ENCODE data around the gene GKN1. TPM values are rescaled to one million over a fixed set of nuclear protein-coding genes. Genes with fewer than 3 reads are reported as not detected.

Gene GKN1
- total RNA-seq (not detected), polyA plus RNA-seq (not detected), total RNA-seq (not detected)

- ChIA-PET CTCF (no interaction called here), POLR2A (no interaction called here)
- H3K4me1 Mint-ChIP-seq, result no peaks in the 10 kb centered on the region
- H3K27ac Mint-ChIP-seq, result no peak within 1 kb of the TSS
- H3K9me3 Mint-ChIP-seq, result no peaks in the 10 kb centered on the region
- H3K27me3 ChIP-seq (ENCODE audit: control insufficient read depth in 2 of 2, insufficient read depth in 2 of 2, low read length in 2 of 2), result no peaks in the 10 kb centered on the region
- DNase-seq (no peak), ATAC-seq (no peak)
- no peaks in the 10 kb centered on the region for H3K36me3 ChIP-seq (ENCODE audit: control insufficient read depth in 2 of 3, insufficient read depth in 3 of 3, low read length in 3 of 3)
- H3K4me1 ChIP-seq (ENCODE audit: control insufficient read depth in 2 of 2, insufficient read depth in 2 of 2, low read length in 2 of 2), result no peaks in the 10 kb centered on the region
- intact Hi-C loops (cut with micrococcal nuclease), result no loop called here
- no peaks in the 10 kb centered on the region for H3K36me3 Mint-ChIP-seq
- no peak within 1 kb of the TSS for H3K27ac ChIP-seq (ENCODE audit: low read depth, low read length)
- no peak within 1 kb of the TSS for H3K4me3 ChIP-seq (ENCODE audit: low read length)
- H3K9me3 ChIP-seq (ENCODE audit: control insufficient read depth in 2 of 3, low read length in 3 of 3), result no peaks in the 10 kb centered on the region
- peaks cover 14 to 39% (median 23%) of the 10 kb centered on the region in 5 donors for H3K27me3 Mint-ChIP-seq
- H3K4me3 Mint-ChIP-seq, result no peak within 1 kb of the TSS
These were observed at the start of gene GKN1 for GRCh38 chr2:68974251-68974650. GKN1 (plus strand) TSS chr2:68974636; CDS start chr2:68974678, 42 bp downstream.

DNA sequence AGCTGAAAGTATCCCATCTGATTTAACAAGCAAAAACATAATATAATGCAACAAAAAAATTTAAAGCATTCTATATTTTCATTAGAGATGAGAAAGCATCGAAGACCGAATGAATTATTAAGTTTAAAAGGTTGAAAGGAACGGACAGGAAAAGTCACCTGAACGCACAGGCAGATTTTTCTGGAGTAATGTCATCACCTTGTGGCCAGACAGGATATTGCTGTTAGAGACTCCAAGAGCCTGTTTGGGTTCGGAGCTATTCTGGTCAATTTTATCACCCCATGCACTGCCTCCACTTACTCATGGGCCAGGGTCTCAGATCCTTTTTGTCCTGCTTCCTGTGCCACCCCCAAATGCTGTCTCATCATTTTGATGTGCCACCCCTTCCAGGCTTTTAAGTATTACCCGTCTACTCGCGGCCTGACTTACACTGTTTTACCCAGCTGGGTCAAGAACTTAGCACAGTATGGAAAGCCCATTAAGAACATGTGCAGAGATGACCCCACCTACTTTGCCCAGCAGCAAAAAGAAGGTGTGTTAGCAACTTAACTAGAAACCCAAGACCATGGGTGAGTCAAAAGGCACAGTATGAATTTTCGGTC lies 49.0 kb upstream of the GKN1 start:
- no peaks in the 10 kb centered on the region for H3K36me3 Mint-ChIP-seq
- peak overlapping the region in 2 of 9 donors; percentile 48 to 53 for H3K27ac Mint-ChIP-seq
- intact Hi-C loops (cut with micrococcal nuclease), result loop anchor here (1.0 to 10.0 kb wide), 10 partner anchors 17 to 563 kb away; partner anchors contain the start of gene PLEK (in 1 of the 2)
- Histone ChIP-seq H3K4me1 (ENCODE audit: control insufficient read depth in 2 of 2, insufficient read depth in 2 of 2, low read length in 2 of 2) (no peaks in the 10 kb centered on the region), H3K27ac (ENCODE audit: low read depth, low read length) (no peak overlapping the region), H3K27me3 (ENCODE audit: control insufficient read depth in 2 of 2, insufficient read depth in 2 of 2, low read length in 2 of 2) (no peaks in the 10 kb centered on the region), H3K4me3 (ENCODE audit: low read length) (no peak overlapping the region), H3K36me3 (ENCODE audit: control insufficient read depth in 2 of 3, insufficient read depth in 3 of 3, low read length in 3 of 3) (no peaks in the 10 kb centered on the region), H3K9me3 (ENCODE audit: control insufficient read depth in 2 of 3, low read length in 3 of 3) (no peaks in the 10 kb centered on the region)
- H3K4me3 Mint-ChIP-seq, result no peak overlapping the region
- POLR2A ChIA-PET, result interaction anchor here (0.6 to 1.5 kb wide), 6 partner anchors 18 to 462 kb away, joined by 3 to 4 read pairs (median 3); no protein-coding TSS in a partner anchor
- H3K9me3 Mint-ChIP-seq, result peaks cover 0 to 2% (median 0%) of the 10 kb centered on the region in 11 donors
- H3K27me3 Mint-ChIP-seq, result peaks cover 0 to 31% (median 4%) of the 10 kb centered on the region in 5 donors
- H3K4me1 Mint-ChIP-seq, result peaks cover 0 to 8% (median 0%) of the 10 kb centered on the region in 7 donors
- CTCF ChIA-PET, result interaction anchor here (0.5 to 5.7 kb wide), 26 partner anchors 9 to 461 kb away, joined by 3 to 76 read pairs (median 4); partner anchors contain the start of genes APLF, ARHGAP25 and FBXO48
- DNase-seq (peak in 7 of 9 donors; percentile 40 to 70 (median 63)), ATAC-seq (peak; percentile 84)

DNA sequence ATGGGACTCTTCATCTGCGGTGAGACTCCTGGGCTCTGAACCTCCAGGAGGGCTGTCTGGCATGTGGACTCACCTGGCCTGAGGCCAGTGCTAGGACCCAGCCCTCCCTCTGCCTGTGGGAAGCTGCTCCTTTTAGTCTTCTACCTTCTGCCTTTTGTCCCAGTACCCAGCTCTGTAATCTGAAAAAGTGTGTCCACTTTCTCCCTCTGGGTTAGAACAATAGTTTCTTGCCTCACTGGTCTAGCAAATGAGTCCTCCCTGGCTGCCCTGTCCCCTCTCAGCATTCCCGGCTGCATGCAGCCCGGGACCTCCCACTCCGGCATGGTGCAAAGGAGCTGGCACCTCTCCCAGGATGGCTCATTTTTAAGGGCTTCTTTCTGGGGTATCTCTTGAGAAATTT lies 47.6 kb upstream of the GKN1 start:
- H3K9me3 ChIP-seq (ENCODE audit: control insufficient read depth in 2 of 3, low read length in 3 of 3), result no peaks in the 10 kb centered on the region
- ChIA-PET POLR2A (no interaction called here), CTCF (interaction anchor here (0.8 to 5.7 kb wide), 8 partner anchors 8 to 462 kb away, joined by 3 to 76 read pairs (median 5); partner anchors contain the start of genes APLF and FBXO48)
- DNase-seq, result no peak
- Mint-ChIP-seq H3K36me3 (no peaks in the 10 kb centered on the region), H3K4me1 (peaks cover 0 to 8% (median 0%) of the 10 kb centered on the region in 7 donors), H3K27me3 (peaks cover 0 to 38% (median 4%) of the 10 kb centered on the region in 5 donors), H3K27ac (no peak overlapping the region), H3K4me3 (no peak overlapping the region), H3K9me3 (peaks cover 0 to 3% (median 0%) of the 10 kb centered on the region in 11 donors)
- no peaks in the 10 kb centered on the region for H3K27me3 ChIP-seq (ENCODE audit: control insufficient read depth in 2 of 2, insufficient read depth in 2 of 2, low read length in 2 of 2)
- H3K27ac ChIP-seq (ENCODE audit: low read depth, low read length), result no peak overlapping the region
- no peaks in the 10 kb centered on the region for H3K36me3 ChIP-seq (ENCODE audit: control insufficient read depth in 2 of 3, insufficient read depth in 3 of 3, low read length in 3 of 3)
- no peaks in the 10 kb centered on the region for H3K4me1 ChIP-seq (ENCODE audit: control insufficient read depth in 2 of 2, insufficient read depth in 2 of 2, low read length in 2 of 2)
- ATAC-seq, result no peak
- intact Hi-C loops (cut with micrococcal nuclease), result loop anchor here in 1 of 2 donors (10.0 kb wide), 1 partner anchor 562 kb away; the partner anchor contains the start of gene PLEK
- H3K4me3 ChIP-seq (ENCODE audit: low read length), result no peak overlapping the region

DNA sequence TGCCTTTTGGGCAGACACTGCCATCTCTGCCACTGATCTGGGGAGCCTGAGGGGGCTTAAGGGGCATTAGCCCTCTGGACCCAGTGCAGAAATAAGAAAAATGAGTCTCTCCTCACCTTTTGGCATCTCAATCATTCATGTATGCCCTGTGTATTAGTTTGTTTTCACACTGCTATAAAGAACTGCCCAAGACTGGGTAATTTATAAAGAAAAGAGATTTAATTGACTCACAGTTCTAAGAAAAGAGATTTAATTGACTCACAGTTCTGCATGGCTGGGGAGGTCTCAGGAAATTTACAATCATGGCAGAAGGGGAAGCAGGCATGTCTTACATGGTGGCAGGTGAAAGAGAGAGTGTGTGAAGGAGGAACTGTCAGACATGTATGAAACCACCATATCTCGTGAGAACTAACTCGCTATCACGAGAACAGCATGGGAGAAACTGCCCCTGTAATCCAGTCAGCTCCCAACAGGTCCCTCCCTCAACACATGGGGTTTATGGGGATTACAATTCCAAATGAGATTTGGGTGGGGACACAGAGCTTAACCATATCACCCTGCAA lies 43.2 kb upstream of the GKN1 start:
- intact Hi-C loops (cut with micrococcal nuclease), result no loop called here
- ChIA-PET CTCF (interaction anchor here (0.6 to 1.2 kb wide), 2 partner anchors 12 to 221 kb away, joined by 3 read pairs; no protein-coding TSS in a partner anchor), POLR2A (no interaction called here)
- Mint-ChIP-seq H3K27me3 (peaks cover 0 to 46% (median 9%) of the 10 kb centered on the region in 5 donors), H3K36me3 (no peaks in the 10 kb centered on the region), H3K27ac (no peak overlapping the region), H3K4me3 (no peak overlapping the region), H3K9me3 (peaks cover 0 to 3% (median 0%) of the 10 kb centered on the region in 11 donors), H3K4me1 (no peaks in the 10 kb centered on the region)
- no peaks in the 10 kb centered on the region for H3K9me3 ChIP-seq (ENCODE audit: control insufficient read depth in 2 of 3, low read length in 3 of 3)
- no peak overlapping the region for H3K27ac ChIP-seq (ENCODE audit: low read depth, low read length)
- H3K4me1 ChIP-seq (ENCODE audit: control insufficient read depth in 2 of 2, insufficient read depth in 2 of 2, low read length in 2 of 2), result no peaks in the 10 kb centered on the region
- H3K27me3 ChIP-seq (ENCODE audit: control insufficient read depth in 2 of 2, insufficient read depth in 2 of 2, low read length in 2 of 2), result no peaks in the 10 kb centered on the region
- no peak overlapping the region for H3K4me3 ChIP-seq (ENCODE audit: low read length)
- H3K36me3 ChIP-seq (ENCODE audit: control insufficient read depth in 2 of 3, insufficient read depth in 3 of 3, low read length in 3 of 3), result no peaks in the 10 kb centered on the region
- DNase-seq (no peak), ATAC-seq (no peak)

GRCh38 chr2:68931799-68932198 lies 42.6 kb upstream of the GKN1 start:
- no peaks in the 10 kb centered on the region for H3K36me3 ChIP-seq (ENCODE audit: control insufficient read depth in 2 of 3, insufficient read depth in 3 of 3, low read length in 3 of 3)
- H3K9me3 Mint-ChIP-seq, result peaks cover 0 to 3% (median 0%) of the 10 kb centered on the region in 11 donors
- H3K27me3 Mint-ChIP-seq, result peaks cover 0 to 43% (median 7%) of the 10 kb centered on the region in 5 donors
- no peaks in the 10 kb centered on the region for H3K9me3 ChIP-seq (ENCODE audit: control insufficient read depth in 2 of 3, low read length in 3 of 3)
- H3K27me3 ChIP-seq (ENCODE audit: control insufficient read depth in 2 of 2, insufficient read depth in 2 of 2, low read length in 2 of 2), result peaks cover 0 to 3% of the 10 kb centered on the region in 2 donors
- no peaks in the 10 kb centered on the region for H3K36me3 Mint-ChIP-seq
- ATAC-seq (no peak), DNase-seq (no peak)
- CTCF ChIA-PET, result interaction anchor here (0.6 to 1.5 kb wide), 3 partner anchors 13 to 444 kb away, joined by 3 to 4 read pairs (median 3); no protein-coding TSS in a partner anchor
- H3K4me1 ChIP-seq (ENCODE audit: control insufficient read depth in 2 of 2, insufficient read depth in 2 of 2, low read length in 2 of 2), result no peaks in the 10 kb centered on the region
- H3K4me3 ChIP-seq (ENCODE audit: low read length), result no peak overlapping the region
- intact Hi-C loops (cut with micrococcal nuclease), result no loop called here
- H3K4me1 Mint-ChIP-seq, result no peaks in the 10 kb centered on the region
- POLR2A ChIA-PET, result no interaction called here
- no peak overlapping the region for H3K27ac ChIP-seq (ENCODE audit: low read depth, low read length)
- H3K27ac Mint-ChIP-seq, result no peak overlapping the region
- no peak overlapping the region for H3K4me3 Mint-ChIP-seq

- intact Hi-C loops (cut with micrococcal nuclease), result no loop called here
- no peak for ATAC-seq
These were observed 42.0 kb upstream of the GKN1 start for GRCh38 chr2:68932402-68932801.

More at GRCh38 chr2:68932402-68932801, 42.0 kb upstream of the GKN1 start:
- no peak overlapping the region for H3K27ac Mint-ChIP-seq
- H3K27ac ChIP-seq (ENCODE audit: low read depth, low read length), result no peak overlapping the region
- no peak overlapping the region for H3K4me3 ChIP-seq (ENCODE audit: low read length)
- peaks cover 0 to 4% of the 10 kb centered on the region in 2 donors for H3K27me3 ChIP-seq (ENCODE audit: control insufficient read depth in 2 of 2, insufficient read depth in 2 of 2, low read length in 2 of 2)
- DNase-seq, result no peak
- peaks cover 0 to 45% (median 4%) of the 10 kb centered on the region in 5 donors for H3K27me3 Mint-ChIP-seq
- no peak overlapping the region for H3K4me3 Mint-ChIP-seq
- H3K9me3 ChIP-seq (ENCODE audit: control insufficient read depth in 2 of 3, low read length in 3 of 3), result no peaks in the 10 kb centered on the region
- ChIA-PET POLR2A (interaction anchor here (0.6 kb wide), 1 partner anchor 186 kb away, joined by 4 read pairs; no protein-coding TSS in a partner anchor), CTCF (interaction anchor here (1.2 to 1.8 kb wide), 3 partner anchors 11 to 445 kb away, joined by 3 to 9 read pairs (median 4); no protein-coding TSS in a partner anchor)
- peaks cover 0 to 3% (median 0%) of the 10 kb centered on the region in 11 donors for H3K9me3 Mint-ChIP-seq
- no peaks in the 10 kb centered on the region for H3K4me1 Mint-ChIP-seq
- H3K36me3 Mint-ChIP-seq, result no peaks in the 10 kb centered on the region
- H3K36me3 ChIP-seq (ENCODE audit: control insufficient read depth in 2 of 3, insufficient read depth in 3 of 3, low read length in 3 of 3), result no peaks in the 10 kb centered on the region
- H3K4me1 ChIP-seq (ENCODE audit: control insufficient read depth in 2 of 2, insufficient read depth in 2 of 2, low read length in 2 of 2), result no peaks in the 10 kb centered on the region

All from naive thymus-derived CD4-positive, alpha-beta T cell (primary cell).